ENCODE data around the gene DSCAM. TPM values are rescaled to one million over a fixed set of nuclear protein-coding genes. Genes with fewer than 3 reads are reported as not detected.

Gene DSCAM
- total and polyA plus RNA-seq, 10 donors: 0.02 to 2.7 (median 2.0) TPM

- H3K4me3 ChIP-seq: no peak overlapping the region
- H3K27me3 ChIP-seq (replicated peaks in 1 of 7): no peaks in the 10 kb centered on the region
- H3K9me3 ChIP-seq: no peaks in the 10 kb centered on the region
- intact Hi-C loops (cut with DNase I; ENCODE audit: low total_unique reads): no loop called here
- no peaks in the 10 kb centered on the region for H3K4me1 ChIP-seq
- DNase-seq: no peak
- 52 to 81% (median 68%) methylated on average over 5 of the region's 5 CpGs for WGBS, 5 donors
- no peak overlapping the region for H3K27ac ChIP-seq
- H3K36me3 ChIP-seq: no peaks in the 10 kb centered on the region
- no peak for TF ChIP-seq POLR2AphosphoS5 (IDR thresholded peaks at IDR 0.05)
- TF ChIP-seq POLR2A (IDR thresholded peaks at IDR 0.05): no peak
- TF ChIP-seq CTCF (IDR thresholded peaks at IDR 0.05 in 8 of 11, conservative IDR thresholded peaks at IDR 0.05 in 3 of 11): no peak
Observed at GRCh38 chr21:40668555-40669275, 178.2 kb downstream of the DSCAM start.

DNA sequence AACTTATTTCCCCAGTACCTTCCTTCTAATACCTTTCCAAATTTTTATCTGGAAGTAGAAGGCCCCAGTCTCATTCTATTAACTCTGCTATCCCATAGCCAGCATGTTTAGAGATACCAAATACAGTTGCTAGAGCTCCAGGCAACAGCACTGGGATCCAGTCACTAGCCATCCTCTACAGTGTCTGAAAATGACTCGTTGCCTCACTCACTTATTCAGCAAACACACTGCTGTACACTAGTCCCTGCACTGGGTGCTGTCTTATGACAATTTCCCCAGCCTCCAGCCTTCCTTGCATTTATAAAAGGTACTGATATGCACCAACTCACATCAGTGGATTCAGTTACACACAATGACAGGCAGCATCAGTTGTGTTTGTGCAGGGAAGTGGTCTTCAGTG is 179.0 kb downstream of the DSCAM start:
- no peak for DNase-seq
- TF ChIP-seq POLR2AphosphoS5 (IDR thresholded peaks at IDR 0.05) (no peak), POLR2A (IDR thresholded peaks at IDR 0.05) (no peak), CTCF (IDR thresholded peaks at IDR 0.05 in 8 of 11, conservative IDR thresholded peaks at IDR 0.05 in 3 of 11) (no peak)
- no peaks in the 10 kb centered on the region for H3K4me1 ChIP-seq
- no peak overlapping the region for H3K27ac ChIP-seq
- H3K27me3 ChIP-seq (replicated peaks in 1 of 7): no peaks in the 10 kb centered on the region
- intact Hi-C loops (cut with DNase I; ENCODE audit: low total_unique reads): no loop called here
- H3K36me3 ChIP-seq: no peaks in the 10 kb centered on the region
- no peak overlapping the region for H3K4me3 ChIP-seq
- H3K9me3 ChIP-seq: no peaks in the 10 kb centered on the region
- WGBS, 5 donors: 53 to 76% (median 67%) methylated on average over 1 of the region's 1 CpG

DNA sequence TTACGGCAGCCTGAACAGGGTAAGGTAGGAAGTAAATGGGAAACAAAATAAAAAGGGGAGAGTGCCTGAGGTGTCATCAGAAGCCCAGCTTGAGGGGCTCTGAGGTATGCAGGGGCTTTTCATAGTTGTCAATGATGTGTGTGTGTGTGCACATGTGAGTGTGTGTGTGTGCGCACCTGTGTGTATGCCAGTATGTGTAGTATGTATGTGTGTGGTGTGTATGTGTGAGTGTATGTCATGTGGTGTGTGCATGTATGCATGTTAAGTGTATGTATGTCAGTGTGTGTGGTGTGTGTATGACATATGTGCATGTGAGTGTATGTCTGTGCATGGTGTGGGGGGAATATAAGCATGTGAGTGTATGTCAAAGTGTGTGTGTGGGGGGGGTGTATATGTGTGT is 184.1 kb downstream of the DSCAM start:
- no peak overlapping the region for H3K27ac ChIP-seq
- DNase-seq: no peak
- H3K27me3 ChIP-seq (replicated peaks in 1 of 7): no peaks in the 10 kb centered on the region
- intact Hi-C loops (cut with DNase I; ENCODE audit: low total_unique reads): no loop called here
- 71 to 85% (median 76%) methylated on average over 2 of the region's 2 CpGs for WGBS, 5 donors
- H3K9me3 ChIP-seq: peaks cover 0 to 6% (median 0%) of the 10 kb centered on the region in 8 donors
- no peak for TF ChIP-seq POLR2A (IDR thresholded peaks at IDR 0.05)
- TF ChIP-seq CTCF (IDR thresholded peaks at IDR 0.05 in 8 of 11, conservative IDR thresholded peaks at IDR 0.05 in 3 of 11): no peak
- no peaks in the 10 kb centered on the region for H3K36me3 ChIP-seq
- no peak overlapping the region for H3K4me3 ChIP-seq
- no peaks in the 10 kb centered on the region for H3K4me1 ChIP-seq

- Histone ChIP-seq H3K27me3 (replicated peaks in 1 of 7) (no peaks in the 10 kb centered on the region), H3K27ac (no peak overlapping the region), H3K4me1 (no peaks in the 10 kb centered on the region), H3K4me3 (no peak overlapping the region), H3K36me3 (no peaks in the 10 kb centered on the region), H3K9me3 (peaks cover 0 to 6% (median 0%) of the 10 kb centered on the region in 8 donors)
- intact Hi-C loops (cut with DNase I; ENCODE audit: low total_unique reads): no loop called here
- DNase-seq: no peak
- TF ChIP-seq CTCF (IDR thresholded peaks at IDR 0.05 in 8 of 11, conservative IDR thresholded peaks at IDR 0.05 in 3 of 11): no peak
- TF ChIP-seq POLR2AphosphoS5 (IDR thresholded peaks at IDR 0.05): no peak
- TF ChIP-seq POLR2A (IDR thresholded peaks at IDR 0.05): no peak
- WGBS, 5 donors: 60 to 78% (median 73%) methylated on average over 3 of the region's 3 CpGs
Observed at GRCh38 chr21:40660461-40660860, 186.5 kb downstream of the DSCAM start.

Measured in spleen (tissue), 11 donors.